ENCODE data around the gene ABCC2.

ABCC2 gene

DNA sequence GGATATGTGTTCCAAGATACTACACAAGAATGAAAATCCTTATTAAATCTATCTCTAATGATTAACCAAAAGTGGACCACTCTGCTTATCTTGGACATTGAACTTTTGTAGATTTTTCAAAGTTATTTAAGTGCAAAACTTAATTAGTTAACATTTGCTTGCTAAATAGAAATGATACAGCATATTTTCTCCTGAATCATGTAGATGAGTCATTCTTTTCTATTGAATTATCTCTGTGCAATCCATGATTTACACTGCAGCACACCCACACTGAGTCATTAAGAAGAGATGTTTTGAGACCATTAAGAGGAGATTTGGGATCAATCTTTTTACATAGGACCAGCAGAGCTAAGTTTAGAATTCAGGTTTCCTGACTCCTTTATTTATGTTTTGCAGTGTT lies 6.6 kb upstream of the ABCC2 start:
- DNase-seq: no peak

DNA sequence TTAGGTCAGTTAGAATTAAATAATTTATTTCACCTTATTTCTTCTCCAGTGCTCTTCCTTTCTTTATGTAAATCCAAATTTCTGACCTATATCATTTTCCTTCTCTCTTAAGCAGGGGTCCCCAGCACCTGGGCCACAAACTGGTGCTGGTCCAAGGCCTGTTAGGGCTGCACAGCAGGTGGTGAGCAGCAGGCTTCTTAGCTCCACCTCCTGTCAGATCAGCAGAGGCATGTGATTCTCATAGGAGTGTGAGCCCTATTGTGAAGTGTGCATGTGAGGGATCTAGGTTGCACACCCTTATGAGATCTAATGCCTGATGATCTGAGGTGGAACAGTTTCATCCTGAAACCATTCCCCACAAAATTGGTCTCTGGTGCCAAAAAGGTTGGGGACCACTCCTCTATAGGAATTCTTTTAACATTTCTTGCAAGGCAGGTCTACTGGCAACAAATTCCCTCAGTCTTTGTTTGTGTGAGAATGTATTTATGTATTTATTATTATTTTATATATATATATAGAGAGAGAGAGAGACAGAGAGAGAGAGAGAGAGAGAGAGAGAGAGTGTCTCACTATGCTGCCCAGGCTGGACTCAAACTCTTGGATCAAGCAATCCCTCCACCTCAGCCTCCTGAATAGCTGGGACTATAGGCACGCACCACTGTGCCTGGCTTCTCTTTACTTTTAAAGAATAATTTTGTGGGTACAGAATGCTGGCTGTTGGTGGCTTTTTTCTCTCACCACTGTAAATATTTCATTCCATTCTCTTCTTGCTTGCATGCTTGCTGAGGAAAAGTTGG lies 4.3 kb upstream of the ABCC2 start:
- no peak for DNase-seq

DNA sequence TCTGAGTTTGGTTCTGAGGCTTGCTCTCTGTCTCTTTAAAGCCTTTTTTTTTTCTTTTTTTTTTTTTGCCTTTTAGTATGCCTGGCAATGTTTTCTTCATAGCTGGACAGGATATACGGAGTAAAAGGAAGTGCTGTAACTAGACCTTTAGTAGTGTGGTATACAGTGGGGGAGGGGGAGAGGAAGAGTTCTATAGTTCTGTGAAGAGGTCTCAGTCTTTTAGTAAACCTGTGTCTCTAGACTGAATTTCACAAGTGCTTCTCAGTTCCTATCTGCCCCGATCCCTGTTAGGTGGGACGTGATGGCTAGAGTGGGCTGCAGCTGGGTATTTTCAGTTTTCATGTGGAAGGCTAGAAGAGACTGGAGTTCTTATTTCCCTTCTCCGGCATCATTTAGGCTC lies 3.1 kb upstream of the ABCC2 start:
- no peak for DNase-seq

DNA sequence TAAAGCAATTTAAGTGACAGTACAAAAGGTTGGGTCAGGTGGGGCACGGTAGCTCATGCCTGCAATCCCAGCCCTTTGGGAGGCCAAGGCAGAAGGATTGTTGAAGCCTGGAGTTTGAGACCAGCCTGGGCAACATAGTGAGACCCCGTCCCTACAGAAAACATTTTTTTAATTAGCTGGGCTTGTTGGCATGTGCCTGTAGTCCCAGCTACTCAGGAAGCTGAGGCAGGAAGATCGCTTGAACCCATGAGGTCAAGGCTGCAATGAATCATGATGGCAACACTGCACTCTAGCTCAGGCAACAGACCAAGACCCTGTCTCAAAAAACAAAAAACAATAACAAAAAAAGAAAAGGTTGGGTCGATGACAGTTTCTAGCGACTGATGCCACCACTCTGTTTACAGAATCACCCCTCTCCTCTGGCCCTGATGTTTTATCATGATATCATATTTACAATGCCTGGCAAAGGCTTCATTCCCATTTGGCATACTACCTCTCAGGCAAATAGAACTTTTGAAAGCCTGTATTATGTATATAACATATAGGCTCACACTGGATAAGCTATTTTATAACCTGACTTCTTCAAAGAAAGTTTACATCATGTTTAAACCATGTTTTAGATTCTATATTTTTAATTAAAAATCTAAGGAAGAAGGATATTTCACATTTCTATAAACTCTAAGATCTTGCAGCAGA lies 558 bp upstream of the ABCC2 start:
- no peak for DNase-seq

DNA sequence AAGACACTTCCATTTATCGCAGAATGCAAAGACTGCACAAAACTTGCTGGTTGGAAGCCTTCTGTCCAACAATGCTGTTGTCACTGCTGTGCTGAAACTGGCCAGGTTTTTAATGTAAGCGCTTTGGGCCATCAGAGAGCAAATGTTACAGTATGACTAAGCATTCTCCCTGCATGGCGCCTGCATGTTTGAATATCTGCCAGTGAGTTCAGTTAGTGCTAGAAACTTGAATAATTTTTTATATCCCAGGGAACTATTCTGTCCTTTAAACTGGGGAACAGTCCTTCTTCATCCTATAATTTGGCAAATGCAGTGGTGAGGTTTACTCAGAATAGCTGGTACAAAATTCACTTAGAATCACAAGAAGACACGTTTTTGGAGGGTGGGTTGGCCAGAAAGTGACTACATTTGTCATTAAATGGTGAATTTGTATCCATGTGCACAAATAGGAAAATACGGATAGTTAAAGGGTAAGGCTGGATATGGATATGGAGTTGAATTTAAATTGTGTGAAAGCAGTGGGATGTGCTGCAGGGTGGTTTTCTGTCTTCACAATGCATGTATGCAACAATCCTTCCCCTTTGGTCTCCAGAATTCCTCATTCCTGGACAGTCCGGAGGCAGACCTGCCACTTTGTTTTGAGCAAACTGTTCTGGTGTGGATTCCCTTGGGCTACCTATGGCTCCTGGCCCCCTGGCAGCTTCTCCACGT lies 1.7 kb downstream of the ABCC2 start:
- DNase-seq: no peak

DNA sequence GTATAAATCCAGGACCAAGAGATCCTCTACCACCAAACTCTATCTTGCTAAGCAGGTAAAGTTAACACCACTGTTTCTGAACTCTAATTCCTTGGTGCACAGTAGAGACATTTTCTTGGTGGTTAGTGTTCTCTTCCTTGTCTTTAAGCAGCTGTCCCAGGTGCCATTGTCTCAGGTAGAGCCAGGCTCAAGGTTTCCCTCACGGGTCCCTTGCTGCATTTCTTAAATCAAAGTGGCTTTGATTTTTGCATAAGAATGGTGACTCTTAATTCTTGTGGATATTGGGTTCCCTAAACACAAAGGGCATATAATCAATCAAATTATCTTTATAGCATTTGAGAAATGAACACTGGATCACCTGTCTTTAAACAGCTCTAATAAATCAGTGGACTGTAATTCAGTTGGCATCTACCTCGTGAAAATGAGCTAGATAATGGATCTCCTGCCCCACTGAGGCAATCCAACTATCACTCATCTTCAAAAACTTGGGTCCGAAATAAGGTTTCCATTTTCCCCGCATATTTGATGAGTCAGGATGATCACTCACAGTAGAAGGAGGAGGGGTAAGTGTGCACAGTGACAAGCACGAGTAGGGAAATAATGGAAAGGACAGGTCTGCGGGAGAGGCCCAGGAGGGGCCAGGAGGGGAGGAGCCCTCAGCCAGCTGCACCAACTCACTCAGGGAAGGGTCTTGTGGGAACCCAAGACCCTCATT lies 2.4 kb downstream of the ABCC2 start:
- no peak for DNase-seq

DNA sequence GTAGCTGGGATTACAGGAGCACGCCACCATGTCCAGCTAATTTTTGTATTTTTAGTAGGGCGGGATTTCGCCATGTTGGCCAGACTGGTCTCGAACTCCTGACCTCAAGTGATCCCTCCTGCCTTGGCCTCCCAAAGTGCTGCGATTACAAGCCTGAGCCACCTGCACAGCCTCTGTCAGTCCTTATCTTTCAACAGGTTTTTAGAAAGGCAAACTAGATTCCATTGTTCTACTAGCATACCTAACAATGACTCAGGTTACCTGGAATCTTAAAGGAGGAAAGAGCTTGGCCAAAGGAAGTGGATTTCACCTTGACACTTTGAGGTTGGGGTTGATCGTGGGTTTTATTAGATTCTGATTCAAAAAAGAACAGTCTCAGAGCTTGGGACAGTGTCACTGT lies 3.2 kb downstream of the ABCC2 start:
- DNase-seq: no peak

DNA sequence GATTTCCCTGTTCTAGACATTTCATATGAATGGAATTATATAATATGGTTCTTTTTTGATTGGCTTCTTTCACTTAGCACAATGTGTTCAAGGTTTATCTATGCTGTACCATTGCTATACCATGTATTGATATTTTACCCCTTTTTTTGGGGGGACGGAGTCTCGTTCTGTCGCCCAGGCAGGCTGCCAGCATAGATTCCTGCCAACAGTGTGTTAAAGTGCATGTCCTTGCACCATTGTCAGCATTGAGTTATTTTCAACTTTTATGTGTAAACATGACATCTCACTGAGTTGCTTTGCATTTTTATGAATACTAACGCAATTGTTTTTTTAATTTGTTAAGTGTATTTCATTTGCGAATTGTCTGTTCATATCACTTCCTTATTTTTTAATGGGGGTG lies 4.9 kb downstream of the ABCC2 start:
- DNase-seq: no peak

DNA sequence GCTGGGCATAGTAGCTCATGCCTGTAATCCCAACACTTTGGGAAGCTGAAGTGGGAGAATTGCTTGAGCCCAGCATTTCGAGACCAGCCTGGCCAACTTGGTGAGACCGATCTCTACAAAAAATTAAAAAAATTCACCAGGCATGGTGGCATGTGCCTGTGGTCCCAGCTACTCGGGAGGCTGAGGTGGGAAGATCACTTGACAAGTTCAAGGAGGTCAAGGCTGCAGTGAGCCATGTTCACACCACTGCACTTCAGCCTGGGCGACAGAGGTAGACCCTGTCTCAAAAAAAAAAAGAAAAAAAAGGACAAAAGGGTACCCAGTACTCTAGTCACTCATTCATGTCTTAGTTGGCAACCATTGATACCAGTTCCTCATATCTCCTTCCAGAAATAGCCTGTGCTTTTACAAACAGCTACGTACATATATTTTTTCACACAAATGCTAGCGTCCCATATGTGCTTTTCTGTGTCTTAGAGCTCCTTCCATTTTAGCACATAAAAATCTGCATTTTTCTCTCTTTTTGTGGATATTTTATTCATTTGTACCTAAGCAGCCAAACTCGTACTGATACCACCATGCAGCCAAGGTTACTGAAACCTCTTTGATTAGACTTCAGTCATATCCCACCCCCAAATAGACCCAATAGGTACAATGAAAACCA lies 5.5 kb downstream of the ABCC2 start:
- DNase-seq: no peak

DNA sequence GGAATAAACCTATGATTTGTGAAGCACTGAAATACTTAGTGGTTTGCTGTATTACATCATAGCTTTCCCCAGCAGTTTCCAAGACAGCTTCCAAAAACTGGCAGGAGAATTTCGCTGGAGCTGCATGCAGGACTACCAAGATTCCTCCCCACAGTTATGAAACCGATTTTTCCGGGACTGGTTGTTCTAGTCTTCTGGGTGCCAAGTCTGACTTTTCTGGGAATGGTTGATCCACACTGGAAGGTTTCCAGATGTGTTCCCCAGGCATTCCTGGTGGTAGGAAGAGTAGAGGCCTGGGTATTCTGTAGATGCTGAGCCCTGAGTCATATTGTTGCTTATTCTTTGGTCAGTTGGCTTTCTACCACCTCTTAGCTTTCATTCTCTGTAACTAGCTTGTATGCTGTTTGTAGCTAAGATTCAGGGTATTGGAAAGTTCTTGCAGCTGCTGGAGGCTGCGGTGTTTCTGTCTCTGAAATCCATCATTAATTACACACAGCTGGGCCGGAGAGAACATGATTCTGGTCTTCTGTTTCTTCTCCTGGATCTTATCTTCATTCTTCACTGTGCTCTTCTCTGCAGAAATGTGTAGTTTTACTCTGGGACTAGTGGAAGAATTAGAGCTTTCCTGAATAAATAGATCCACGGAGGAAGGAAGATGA lies 6.3 kb downstream of the ABCC2 start:
- no peak for DNase-seq

DNA sequence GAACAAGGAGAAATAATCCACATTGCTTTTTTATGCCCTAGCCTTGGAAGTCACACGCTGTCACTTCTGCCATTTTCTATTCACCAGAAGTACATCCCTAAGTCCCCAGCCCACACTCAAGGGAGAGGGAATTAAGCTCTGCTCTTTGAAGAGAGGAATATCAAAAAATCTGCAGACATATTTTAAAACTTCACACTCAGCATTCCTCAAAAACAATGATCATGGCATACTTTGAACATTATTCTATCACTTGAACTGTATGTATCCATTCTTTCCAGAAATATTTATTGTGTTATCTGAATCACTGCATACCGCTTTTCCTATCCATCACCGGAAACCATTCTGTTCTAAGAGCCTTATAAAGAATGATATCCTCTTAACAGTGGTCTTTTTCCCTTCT lies 9.4 kb downstream of the ABCC2 start:
- DNase-seq: no peak

DNA sequence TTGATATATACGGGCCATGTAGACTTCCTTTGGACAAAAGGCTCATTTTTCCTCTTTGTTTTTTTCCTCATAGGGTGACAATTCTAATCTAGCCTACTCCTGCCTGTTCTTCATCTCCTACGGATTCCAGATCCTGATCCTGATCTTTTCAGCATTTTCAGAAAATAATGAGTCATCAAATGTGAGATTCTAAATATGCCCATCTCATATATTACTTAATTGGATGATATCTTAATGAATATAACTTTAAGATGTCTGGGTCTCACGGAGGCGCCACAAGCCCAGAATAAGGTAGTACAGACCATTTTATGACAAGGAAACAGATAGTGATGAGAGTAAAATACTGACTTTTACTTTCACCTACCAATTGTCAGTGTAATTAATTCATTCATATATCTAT lies 11.4 kb downstream of the ABCC2 start:
- no peak for DNase-seq

DNA sequence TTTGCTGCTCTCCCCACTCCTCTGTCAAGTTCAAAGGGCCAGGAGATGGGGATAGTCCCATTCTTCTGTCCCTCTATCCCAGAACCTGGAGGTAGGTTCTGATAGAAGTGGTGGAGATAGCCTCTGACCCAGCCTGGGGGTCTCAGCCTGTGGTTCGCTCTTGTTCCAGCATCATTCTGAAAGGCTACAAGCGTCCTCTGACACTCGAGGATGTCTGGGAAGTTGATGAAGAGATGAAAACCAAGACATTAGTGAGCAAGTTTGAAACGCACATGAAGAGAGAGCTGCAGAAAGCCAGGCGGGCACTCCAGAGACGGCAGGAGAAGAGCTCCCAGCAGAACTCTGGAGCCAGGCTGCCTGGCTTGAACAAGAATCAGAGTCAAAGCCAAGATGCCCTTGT lies 14.5 kb downstream of the ABCC2 start:
- DNase-seq: no peak

DNA sequence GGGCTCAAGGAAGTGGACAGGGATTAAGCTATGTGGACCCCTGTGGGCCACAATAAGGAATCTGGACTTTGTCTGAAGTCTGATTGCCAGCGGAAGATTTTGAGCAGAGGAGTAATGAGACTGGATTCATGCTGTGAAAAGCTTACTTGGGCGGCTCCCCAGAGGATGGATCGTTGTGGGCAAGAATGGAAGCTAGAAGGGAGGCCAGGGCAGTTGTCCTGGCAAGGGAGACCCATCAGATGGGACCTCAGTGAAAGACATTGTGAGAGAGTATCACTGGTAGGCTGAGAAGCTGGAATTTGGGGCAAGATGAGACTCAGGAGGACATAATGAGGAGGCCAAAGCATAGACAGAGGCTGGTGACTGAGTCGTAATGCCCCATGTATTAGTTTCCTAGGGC lies 15.6 kb downstream of the ABCC2 start:
- DNase-seq: no peak

DNA sequence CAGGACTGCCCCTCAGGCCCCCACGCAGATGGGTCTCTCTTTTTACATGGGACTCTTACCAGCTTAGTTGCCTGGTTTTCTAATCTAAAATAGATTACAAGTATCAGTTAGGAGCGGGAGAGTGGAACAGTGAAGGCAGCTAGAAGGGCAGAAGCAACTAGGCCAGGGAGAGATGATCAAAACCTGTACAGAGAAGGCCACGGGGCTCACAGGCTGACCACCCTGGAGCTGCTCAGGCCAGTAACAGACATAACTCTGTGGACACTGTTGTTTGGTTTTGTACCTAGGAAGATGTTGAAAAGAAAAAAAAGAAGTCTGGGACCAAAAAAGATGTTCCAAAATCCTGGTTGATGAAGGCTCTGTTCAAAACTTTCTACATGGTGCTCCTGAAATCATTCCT lies 16.5 kb downstream of the ABCC2 start:
- DNase-seq: no peak

DNA sequence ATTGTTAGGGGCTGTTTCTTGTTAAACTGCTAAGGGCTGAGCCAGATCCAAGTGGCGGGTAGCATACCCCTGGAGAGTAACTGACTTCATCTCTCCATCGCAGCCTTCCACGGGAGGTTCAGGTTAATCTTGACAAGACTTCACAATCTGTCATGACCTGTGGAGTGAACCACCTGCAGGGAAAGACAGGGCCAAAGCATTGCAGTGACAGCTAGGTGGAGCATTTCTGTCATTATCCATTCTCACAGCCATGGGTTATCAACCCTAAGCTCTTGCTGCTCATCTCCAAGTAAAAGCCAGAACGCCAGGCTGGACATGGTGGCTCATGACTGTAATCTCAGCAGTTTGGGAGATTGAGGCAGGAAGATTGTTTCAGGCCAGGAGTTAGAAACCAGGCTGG lies 17.2 kb downstream of the ABCC2 start:
- DNase-seq: no peak

DNA sequence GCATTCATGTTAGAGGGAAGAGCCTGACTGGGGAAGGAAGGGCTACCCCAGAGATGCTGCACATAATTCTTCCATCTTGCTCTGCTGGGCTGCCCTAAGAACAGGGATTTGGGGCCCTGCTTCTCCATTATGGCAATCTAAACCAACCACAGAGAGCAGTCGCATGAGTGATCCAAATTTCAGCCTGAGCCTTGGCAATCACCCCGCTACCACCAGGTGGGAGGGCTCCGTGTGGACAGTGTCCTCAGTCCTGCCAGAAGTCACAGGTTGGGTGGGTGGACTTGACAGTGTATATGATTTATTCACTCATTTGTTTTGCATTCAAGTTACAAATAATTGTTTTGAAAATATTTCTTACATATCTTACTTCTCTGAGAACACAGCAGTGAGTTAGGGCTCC lies 22.0 kb downstream of the ABCC2 start:
- DNase-seq: no peak

DNA sequence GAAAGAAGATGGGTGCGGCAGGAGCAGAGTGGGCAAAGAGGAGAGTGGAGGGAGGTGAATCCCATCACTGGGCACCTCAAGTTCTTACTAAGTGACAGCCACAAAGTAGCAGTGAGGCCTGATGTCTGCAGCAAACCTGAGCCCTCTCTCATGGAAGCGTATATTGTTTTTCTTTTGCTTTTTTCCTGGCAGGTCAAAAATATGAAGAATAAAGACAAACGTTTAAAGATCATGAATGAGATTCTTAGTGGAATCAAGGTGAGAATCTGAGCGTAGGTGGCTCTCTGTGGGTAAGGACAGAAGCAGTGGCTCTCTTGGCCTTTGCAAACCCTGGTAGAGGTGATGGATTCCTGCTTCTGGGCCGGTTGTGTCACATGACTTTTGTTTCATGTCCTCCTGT lies 22.8 kb downstream of the ABCC2 start:
- no peak for DNase-seq

DNA sequence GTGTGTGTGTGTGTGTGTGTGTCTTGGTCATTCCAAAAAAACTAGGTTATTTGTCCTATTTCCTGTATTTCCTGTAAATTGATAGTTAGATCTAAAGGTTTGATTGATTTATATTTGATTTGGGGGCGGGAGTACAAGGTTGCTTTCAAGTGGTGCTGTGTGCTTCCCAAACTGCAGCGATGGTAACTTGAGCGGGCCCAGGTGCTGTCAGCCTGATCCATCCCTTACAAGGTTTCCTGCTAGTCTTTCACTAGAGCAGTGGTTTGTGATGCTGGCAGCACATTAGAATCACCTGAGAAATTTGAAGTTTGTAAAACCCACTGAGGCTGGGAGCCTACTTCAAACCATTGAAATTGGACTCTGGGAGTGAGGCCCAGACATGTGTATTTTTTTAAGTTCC lies 23.7 kb downstream of the ABCC2 start:
- no peak for DNase-seq

DNA sequence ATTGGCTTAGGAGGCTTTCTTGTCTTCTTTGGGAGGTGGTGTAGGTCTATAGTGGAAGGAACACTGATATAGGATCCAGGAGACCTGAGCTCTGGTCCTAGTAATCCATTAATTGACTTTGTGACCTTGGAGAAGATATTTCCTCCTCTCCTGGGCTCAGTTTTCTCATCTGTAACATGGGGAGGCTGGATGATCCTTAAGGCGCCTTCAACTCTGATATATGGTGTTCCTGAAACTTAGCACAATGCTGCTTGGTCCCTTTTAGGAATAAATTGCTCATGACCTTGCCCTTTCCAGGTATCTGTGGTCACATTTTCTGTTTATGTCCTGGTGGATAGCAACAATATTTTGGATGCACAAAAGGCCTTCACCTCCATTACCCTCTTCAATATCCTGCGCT lies 25.3 kb downstream of the ABCC2 start:
- no peak for DNase-seq

DNA sequence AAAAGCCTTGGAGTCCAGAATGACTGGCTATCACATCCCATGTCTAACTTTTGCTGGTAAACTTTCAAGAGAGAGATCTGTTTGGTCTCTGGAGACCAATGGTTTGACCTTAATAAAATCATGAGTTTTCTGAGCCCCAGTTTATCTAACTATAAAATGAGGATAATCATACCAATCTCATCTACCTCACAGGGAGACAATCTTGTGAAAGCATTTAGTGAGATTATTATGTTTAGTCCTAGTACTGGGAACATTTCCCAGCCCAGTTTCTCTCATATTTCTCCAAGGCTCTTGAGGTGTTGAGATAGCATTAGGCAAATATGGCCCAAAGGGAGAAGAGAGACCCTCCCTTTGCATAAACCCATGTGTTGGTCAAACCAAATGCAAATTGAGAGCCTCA lies 25.8 kb downstream of the ABCC2 start:
- no peak for DNase-seq

DNA sequence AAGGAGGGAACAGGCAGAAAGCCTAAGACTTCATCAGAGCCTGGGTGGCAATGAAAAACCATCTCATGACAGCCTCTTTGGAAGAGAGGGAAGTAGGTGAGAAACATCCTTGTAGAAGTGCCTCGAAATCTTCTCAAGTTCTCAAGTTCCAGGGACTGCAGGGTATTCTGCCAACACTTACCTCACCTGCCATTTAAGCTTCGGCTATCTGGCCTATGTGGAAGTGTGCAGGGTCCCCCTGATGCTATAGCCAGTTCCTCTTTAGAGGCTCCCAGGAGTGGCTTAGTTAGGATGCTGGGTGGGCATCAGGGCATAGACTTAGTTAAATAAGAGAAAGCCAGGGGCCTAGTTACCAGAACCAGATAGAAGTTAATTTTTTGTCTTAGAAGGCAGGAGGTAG lies 27.0 kb downstream of the ABCC2 start:
- no peak for DNase-seq
